ENCODE measurements around the gene LDLRAD3.

- TF ChIP-seq CTCF (IDR thresholded peaks at IDR 0.05; ENCODE audit: low read depth, low read length) (no peak), EZH2phosphoT487 (IDR thresholded peaks at IDR 0.05; ENCODE audit: low read depth) (no peak)
Observed at GRCh38 chr11:36070213-36070953, 126.5 kb downstream of the LDLRAD3 start.
